OCI-LY7 (cell line): ENCODE measurements around the gene CA10.

Experiments used
- CTCF ChIP-seq: fragments of 200-600 bp; sonication (generic); conservative IDR thresholded peaks from 2 replicates; pipeline ENCODE4 v1.5.1; 2014; ENCODE audit warnings: mild to moderate bottlenecking, antibody characterized with exemption, low read length, moderate library complexity, mixed read lengths
- EZH2phosphoT487 ChIP-seq: fragments of 200-600 bp; sonication (generic); IDR thresholded peaks from 2 replicates; pipeline ENCODE4 v1.6.1; 2018; ENCODE audit warnings: low read depth, borderline replicate concordance, mild to moderate bottlenecking, mixed run types, antibody characterized with exemption, low read length, moderate library complexity, mixed read lengths

- TF ChIP-seq CTCF: no peak
- TF ChIP-seq EZH2phosphoT487: no peak
Measured at GRCh38 chr17:52124993-52125392, 33.5 kb downstream of the CA10 start.
